ENCODE data around the gene NCKAP5. TPM values are rescaled to one million over a fixed set of nuclear protein-coding genes. Genes with fewer than 3 reads are reported as not detected.

Gene NCKAP5
- total and polyA plus RNA-seq, 8 donors = 0.23 to 1.5 (median 0.44) TPM

- no peak for ATAC-seq
- Histone ChIP-seq H3K4me1 (no peaks in the 10 kb centered on the region), H3K36me3 (no peaks in the 10 kb centered on the region), H3K27me3 (peaks cover 0 to 3% (median 0%) of the 10 kb centered on the region in 4 donors), H3K27ac (no peak overlapping the region), H3K9me3 (no peaks in the 10 kb centered on the region), H3K4me3 (no peak overlapping the region)
- 35 to 53% methylated on average over 1 of the region's 1 CpG for WGBS, 2 donors
- intact Hi-C loops (cut with DNase I) = no loop called here
- no peak for DNase-seq
- FAIRE-seq = no peak
- TF ChIP-seq, protein P1, sequence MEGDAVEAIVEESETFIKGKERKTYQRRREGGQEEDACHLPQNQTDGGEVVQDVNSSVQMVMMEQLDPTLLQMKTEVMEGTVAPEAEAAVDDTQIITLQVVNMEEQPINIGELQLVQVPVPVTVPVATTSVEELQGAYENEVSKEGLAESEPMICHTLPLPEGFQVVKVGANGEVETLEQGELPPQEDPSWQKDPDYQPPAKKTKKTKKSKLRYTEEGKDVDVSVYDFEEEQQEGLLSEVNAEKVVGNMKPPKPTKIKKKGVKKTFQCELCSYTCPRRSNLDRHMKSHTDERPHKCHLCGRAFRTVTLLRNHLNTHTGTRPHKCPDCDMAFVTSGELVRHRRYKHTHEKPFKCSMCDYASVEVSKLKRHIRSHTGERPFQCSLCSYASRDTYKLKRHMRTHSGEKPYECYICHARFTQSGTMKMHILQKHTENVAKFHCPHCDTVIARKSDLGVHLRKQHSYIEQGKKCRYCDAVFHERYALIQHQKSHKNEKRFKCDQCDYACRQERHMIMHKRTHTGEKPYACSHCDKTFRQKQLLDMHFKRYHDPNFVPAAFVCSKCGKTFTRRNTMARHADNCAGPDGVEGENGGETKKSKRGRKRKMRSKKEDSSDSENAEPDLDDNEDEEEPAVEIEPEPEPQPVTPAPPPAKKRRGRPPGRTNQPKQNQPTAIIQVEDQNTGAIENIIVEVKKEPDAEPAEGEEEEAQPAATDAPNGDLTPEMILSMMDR (IDR thresholded peaks at IDR 0.05) = no peak
Observed at GRCh38 chr2:133541376-133541775, 26.9 kb downstream of the NCKAP5 start.

- WGBS, 2 donors = 77 to 87% methylated on average over 4 of the region's 4 CpGs
- ATAC-seq (no peak), FAIRE-seq (no peak), DNase-seq (no peak)
- Histone ChIP-seq H3K27ac (no peak overlapping the region), H3K4me3 (no peak overlapping the region), H3K9me3 (no peaks in the 10 kb centered on the region), H3K27me3 (no peaks in the 10 kb centered on the region), H3K4me1 (no peaks in the 10 kb centered on the region), H3K36me3 (no peaks in the 10 kb centered on the region)
- intact Hi-C loops (cut with DNase I) = no loop called here
- TF ChIP-seq, protein P1 (IDR thresholded peaks at IDR 0.05) = no peak
Observed at GRCh38 chr2:133532919-133533318, 35.3 kb downstream of the NCKAP5 start.

- no peaks in the 10 kb centered on the region for H3K27me3 ChIP-seq
- intact Hi-C loops (cut with DNase I) = no loop called here
- FAIRE-seq (no peak), ATAC-seq (no peak), DNase-seq (no peak)
- no peaks in the 10 kb centered on the region for H3K4me1 ChIP-seq
- no peaks in the 10 kb centered on the region for H3K36me3 ChIP-seq
- TF ChIP-seq, protein P1 (IDR thresholded peaks at IDR 0.05) = no peak
- H3K4me3 ChIP-seq = no peak overlapping the region
- no peak overlapping the region for H3K27ac ChIP-seq
- H3K9me3 ChIP-seq = no peaks in the 10 kb centered on the region
- WGBS, 2 donors = 48 to 60% methylated on average over 2 of the region's 2 CpGs
Observed at GRCh38 chr2:133531382-133531781, 36.9 kb downstream of the NCKAP5 start.

GRCh38 chr2:133530645-133531044, 37.6 kb downstream of the NCKAP5 start:
- TF ChIP-seq, protein P1 (IDR thresholded peaks at IDR 0.05) = no peak
- Histone ChIP-seq H3K27me3 (no peaks in the 10 kb centered on the region), H3K36me3 (no peaks in the 10 kb centered on the region), H3K4me1 (no peaks in the 10 kb centered on the region), H3K4me3 (no peak overlapping the region), H3K9me3 (no peaks in the 10 kb centered on the region), H3K27ac (no peak overlapping the region)
- no peak for ATAC-seq
- no peak for DNase-seq
- intact Hi-C loops (cut with DNase I) = no loop called here
- no peak for FAIRE-seq

GRCh38 chr2:133526530-133527300, 41.5 kb downstream of the NCKAP5 start:
- DNase-seq = no peak
- H3K4me3 ChIP-seq = no peak overlapping the region
- 65 to 71% methylated on average over 3 of the region's 3 CpGs for WGBS, 2 donors

More at GRCh38 chr2:133526530-133527300, 41.5 kb downstream of the NCKAP5 start:
- H3K9me3 ChIP-seq = no peaks in the 10 kb centered on the region
- no peaks in the 10 kb centered on the region for H3K36me3 ChIP-seq
- no peaks in the 10 kb centered on the region for H3K4me1 ChIP-seq
- FAIRE-seq (no peak), ATAC-seq (no peak)
- TF ChIP-seq, protein P1 (IDR thresholded peaks at IDR 0.05) = no peak
- H3K27me3 ChIP-seq = no peaks in the 10 kb centered on the region
- H3K27ac ChIP-seq = no peak overlapping the region
- intact Hi-C loops (cut with DNase I) = no loop called here

All from pancreas (tissue), 10 donors.